GM21526 (cell line): ENCODE measurements around the gene IFNL2.
"Not testable (repeated sequence)": the region's sequence is repeated elsewhere in the genome, so short reads cannot be mapped to it uniquely, and the experiment has no call there.

Source experiments
- ATAC-seq: cut with Tn5 transposase; IDR thresholded peaks from one replicate; pipeline ENCODE4 v1.9.1; 2021; ENCODE audit warnings: moderate library complexity; ENCODE audit not compliant: unreplicated experiment, low FRiP score

IFNL2 gene

GRCh38 chr19:39252458-39252857, 15.7 kb upstream of the IFNL2 start:
- ATAC-seq, result no peak

- ATAC-seq, result no peak
Measured at GRCh38 chr19:39253374-39254149, 14.6 kb upstream of the IFNL2 start.

- no peak for ATAC-seq
Measured at GRCh38 chr19:39254531-39255345, 13.5 kb upstream of the IFNL2 start.

GRCh38 chr19:39257227-39257626, 11.0 kb upstream of the IFNL2 start:
- ATAC-seq, result no peak

- ATAC-seq, result no peak
Measured at GRCh38 chr19:39261704-39262103, 6.5 kb upstream of the IFNL2 start.

GRCh38 chr19:39262496-39262895, 5.7 kb upstream of the IFNL2 start:
- ATAC-seq, result no peak

- no peak for ATAC-seq
Measured at GRCh38 chr19:39263912-39264305, 4.3 kb upstream of the IFNL2 start.

GRCh38 chr19:39264306-39265290, 3.6 kb upstream of the IFNL2 start:
- ATAC-seq, result no peak

- ATAC-seq, result no peak
Measured at GRCh38 chr19:39265321-39265916, 2.8 kb upstream of the IFNL2 start.

GRCh38 chr19:39268531-39269223, 481 bp downstream of the IFNL2 start:
- ATAC-seq, result not testable (repeated sequence)

- not testable (repeated sequence) for ATAC-seq
Measured at GRCh38 chr19:39269369-39269768, 1.2 kb downstream of the IFNL2 start.

- ATAC-seq, result no peak
Measured at GRCh38 chr19:39270036-39270871, 2.1 kb downstream of the IFNL2 start.

- not testable (repeated sequence) for ATAC-seq
Measured at GRCh38 chr19:39273859-39274258, 5.7 kb downstream of the IFNL2 start.

- ATAC-seq, result no peak
Measured at GRCh38 chr19:39275578-39275977, 7.4 kb downstream of the IFNL2 start.

- ATAC-seq, result no peak
Measured at GRCh38 chr19:39276740-39277139, 8.5 kb downstream of the IFNL2 start.

GRCh38 chr19:39277598-39277997, 9.4 kb downstream of the IFNL2 start:
- no peak for ATAC-seq

- no peak for ATAC-seq
Measured at GRCh38 chr19:39282021-39282420, 13.8 kb downstream of the IFNL2 start.

- no peak for ATAC-seq
Measured at GRCh38 chr19:39284032-39284431, 15.8 kb downstream of the IFNL2 start.

GRCh38 chr19:39293394-39293793, 25.2 kb downstream of the IFNL2 start:
- ATAC-seq, result no peak
